C4-2B (cell line): ENCODE measurements around the gene LVRN.

Experiments
- ZFX ChIP-seq: fragments of 450-650 bp; IDR thresholded peaks from 2 replicates; pipeline ENCODE4 v1.6.1; 2017
- TF ChIP-seq, protein P1 (sequence below): fragments of 450-650 bp; conservative IDR thresholded peaks from 2 replicates; pipeline ENCODE4 v1.5.1; 2017; ENCODE audit warnings: mild to moderate bottlenecking

- TF ChIP-seq, protein P1, sequence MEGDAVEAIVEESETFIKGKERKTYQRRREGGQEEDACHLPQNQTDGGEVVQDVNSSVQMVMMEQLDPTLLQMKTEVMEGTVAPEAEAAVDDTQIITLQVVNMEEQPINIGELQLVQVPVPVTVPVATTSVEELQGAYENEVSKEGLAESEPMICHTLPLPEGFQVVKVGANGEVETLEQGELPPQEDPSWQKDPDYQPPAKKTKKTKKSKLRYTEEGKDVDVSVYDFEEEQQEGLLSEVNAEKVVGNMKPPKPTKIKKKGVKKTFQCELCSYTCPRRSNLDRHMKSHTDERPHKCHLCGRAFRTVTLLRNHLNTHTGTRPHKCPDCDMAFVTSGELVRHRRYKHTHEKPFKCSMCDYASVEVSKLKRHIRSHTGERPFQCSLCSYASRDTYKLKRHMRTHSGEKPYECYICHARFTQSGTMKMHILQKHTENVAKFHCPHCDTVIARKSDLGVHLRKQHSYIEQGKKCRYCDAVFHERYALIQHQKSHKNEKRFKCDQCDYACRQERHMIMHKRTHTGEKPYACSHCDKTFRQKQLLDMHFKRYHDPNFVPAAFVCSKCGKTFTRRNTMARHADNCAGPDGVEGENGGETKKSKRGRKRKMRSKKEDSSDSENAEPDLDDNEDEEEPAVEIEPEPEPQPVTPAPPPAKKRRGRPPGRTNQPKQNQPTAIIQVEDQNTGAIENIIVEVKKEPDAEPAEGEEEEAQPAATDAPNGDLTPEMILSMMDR: no peak
- TF ChIP-seq ZFX: no peak
These were observed 25.7 kb downstream of the LVRN start for GRCh38 chr5:115988002-115988401.
